PC-3 (cell line): ENCODE measurements around the gene DYNC2I2.
"Not testable (repeated sequence)": the region's sequence is repeated elsewhere in the genome, so short reads cannot be mapped to it uniquely, and the experiment has no call there.

Source experiments
- EZH2phosphoT487 ChIP-seq: fragments of 300-600 bp; sonication (generic); IDR thresholded peaks from 2 replicates; pipeline ENCODE4 v1.6.1; 2018; ENCODE audit warnings: mild to moderate bottlenecking, antibody characterized with exemption, low read length, borderline replicate concordance
- TF ChIP-seq, protein P1 (sequence below): fragments of 300-600 bp; sonication (generic); conservative IDR thresholded peaks from 2 replicates; pipeline ENCODE4 v1.5.1; 2017; ENCODE audit warnings: antibody characterized with exemption, low read depth, mild to moderate bottlenecking, low read length

DNA sequence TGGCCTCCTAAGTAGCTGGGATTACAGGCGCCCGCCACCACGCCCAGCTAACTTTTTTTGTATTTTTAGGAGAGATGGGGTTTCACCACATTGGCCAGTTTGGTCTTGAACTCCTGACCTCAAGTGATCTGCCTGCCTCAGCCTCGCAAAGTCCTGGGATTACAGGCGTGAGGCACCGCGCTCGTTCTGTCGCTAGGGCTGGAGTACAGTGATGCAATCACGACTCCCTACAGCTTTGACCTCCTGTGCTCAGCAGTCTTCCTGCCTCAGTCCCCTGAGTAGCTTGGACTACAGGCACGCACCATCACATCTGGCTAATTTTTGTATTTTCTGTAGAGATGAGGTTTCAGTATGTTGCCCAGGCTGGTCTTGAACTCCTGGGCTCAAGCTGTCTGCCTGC, 69.7 kb downstream of the DYNC2I2 start:
- TF ChIP-seq, protein P1, sequence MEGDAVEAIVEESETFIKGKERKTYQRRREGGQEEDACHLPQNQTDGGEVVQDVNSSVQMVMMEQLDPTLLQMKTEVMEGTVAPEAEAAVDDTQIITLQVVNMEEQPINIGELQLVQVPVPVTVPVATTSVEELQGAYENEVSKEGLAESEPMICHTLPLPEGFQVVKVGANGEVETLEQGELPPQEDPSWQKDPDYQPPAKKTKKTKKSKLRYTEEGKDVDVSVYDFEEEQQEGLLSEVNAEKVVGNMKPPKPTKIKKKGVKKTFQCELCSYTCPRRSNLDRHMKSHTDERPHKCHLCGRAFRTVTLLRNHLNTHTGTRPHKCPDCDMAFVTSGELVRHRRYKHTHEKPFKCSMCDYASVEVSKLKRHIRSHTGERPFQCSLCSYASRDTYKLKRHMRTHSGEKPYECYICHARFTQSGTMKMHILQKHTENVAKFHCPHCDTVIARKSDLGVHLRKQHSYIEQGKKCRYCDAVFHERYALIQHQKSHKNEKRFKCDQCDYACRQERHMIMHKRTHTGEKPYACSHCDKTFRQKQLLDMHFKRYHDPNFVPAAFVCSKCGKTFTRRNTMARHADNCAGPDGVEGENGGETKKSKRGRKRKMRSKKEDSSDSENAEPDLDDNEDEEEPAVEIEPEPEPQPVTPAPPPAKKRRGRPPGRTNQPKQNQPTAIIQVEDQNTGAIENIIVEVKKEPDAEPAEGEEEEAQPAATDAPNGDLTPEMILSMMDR, result not testable (repeated sequence)
- not testable (repeated sequence) for TF ChIP-seq EZH2phosphoT487
